ENCODE data around the gene GPR156. TPM values are rescaled to one million over a fixed set of nuclear protein-coding genes. Genes with fewer than 3 reads are reported as not detected.

GPR156 gene
- total RNA-seq, 1 donor from 2014 or later: not detected

- intact Hi-C loops (cut with DNase I): loop anchor here (5.0 kb wide), 2 partner anchors 50 to 255 kb away; no protein-coding TSS in a partner anchor
- DNase-seq (ENCODE audit: missing footprints) (no peak), ATAC-seq (peak; percentile 32)
These were observed 137.8 kb downstream of the GPR156 start for GRCh38 chr3:120147072-120147871.

DNA sequence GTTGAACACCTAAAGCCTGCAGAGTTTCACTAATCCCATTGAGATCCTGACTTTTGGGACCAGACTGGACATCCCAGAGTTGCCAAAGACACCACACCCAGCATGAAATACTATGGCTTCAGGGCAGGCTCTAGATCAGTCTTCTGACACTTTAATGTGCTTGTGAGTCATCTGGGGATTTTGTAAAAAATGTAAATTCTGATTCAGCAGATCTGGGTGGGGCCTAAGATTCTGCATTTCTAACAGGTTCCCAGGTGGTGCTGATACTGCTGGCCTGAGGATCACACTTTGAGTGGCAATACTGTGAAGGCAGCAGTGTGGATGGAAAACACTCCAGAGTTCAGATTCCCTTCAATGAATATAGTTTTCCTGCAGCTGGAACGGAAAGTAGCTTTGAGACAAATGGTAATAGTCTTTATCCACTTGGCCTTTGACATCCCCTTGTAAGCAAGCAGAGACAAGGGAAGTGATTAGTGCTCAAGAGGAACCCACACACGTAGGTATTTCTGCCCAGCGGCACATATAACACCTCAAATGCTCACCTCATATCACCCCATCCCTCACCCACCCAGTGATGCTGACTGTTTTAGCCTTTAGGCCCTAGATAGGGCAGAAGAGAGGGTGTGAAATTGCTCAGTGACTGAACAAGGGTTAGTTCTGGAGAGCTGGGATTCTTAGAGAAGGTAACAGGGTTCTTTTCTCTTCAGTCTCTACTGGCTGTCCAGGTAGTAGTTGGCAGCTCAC is 139.3 kb downstream of the GPR156 start:
- intact Hi-C loops (cut with DNase I): loop anchor here (5.0 kb wide), 2 partner anchors 48 to 253 kb away; no protein-coding TSS in a partner anchor
- DNase-seq (ENCODE audit: missing footprints) (no peak), ATAC-seq (no peak)

GRCh38 chr3:120144267-120144666 is 140.8 kb downstream of the GPR156 start:
- DNase-seq (ENCODE audit: missing footprints) (no peak), ATAC-seq (peak; percentile 50)
- intact Hi-C loops (cut with DNase I): no loop called here

DNA sequence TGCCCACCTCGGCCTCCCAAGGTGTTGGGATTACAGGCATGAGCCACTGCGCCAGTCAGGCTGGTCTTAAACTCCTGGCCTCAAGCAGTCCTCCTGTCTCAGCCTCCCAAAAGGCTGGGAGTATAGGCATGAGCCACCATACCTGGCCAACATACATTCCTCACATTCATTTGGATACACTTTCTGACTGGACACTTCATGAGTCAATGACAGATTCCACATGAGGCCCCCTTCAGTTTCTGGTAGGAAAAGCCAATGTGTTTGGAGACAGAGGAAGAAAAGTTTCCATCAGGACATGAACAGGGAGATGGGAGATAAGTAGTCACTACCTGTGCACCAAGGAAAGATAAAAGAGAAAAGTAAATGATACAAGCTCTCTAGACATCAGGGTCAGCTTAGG is 141.3 kb downstream of the GPR156 start:
- DNase-seq (ENCODE audit: missing footprints) (no peak), ATAC-seq (no peak)

DNA sequence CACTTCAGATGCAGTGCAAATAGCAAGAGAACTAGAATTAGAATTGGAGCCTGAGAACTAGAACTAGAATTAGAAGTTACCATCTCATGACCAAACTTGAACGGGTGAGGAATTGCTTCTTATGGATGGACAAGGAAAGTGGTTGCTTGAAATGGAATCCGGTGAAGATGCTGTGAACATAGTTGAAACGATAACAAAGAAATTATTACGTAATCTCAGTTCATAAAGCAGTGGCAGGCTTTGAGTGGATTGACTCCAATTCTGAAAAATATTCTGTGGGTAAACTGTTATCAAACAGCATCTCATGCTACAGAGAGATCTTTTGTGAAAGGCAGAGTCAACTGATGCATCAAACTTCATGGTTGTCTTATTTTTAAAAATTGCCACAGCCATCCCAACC is 142.8 kb downstream of the GPR156 start:
- ATAC-seq (no peak), DNase-seq (ENCODE audit: missing footprints) (no peak)
- intact Hi-C loops (cut with DNase I): no loop called here

More for the DNA sequence above, 141.3 kb downstream of the GPR156 start:
- intact Hi-C loops (cut with DNase I): no loop called here

GRCh38 chr3:120140098-120140742 is 144.8 kb downstream of the GPR156 start:
- ATAC-seq (no peak), DNase-seq (ENCODE audit: missing footprints) (no peak)
- intact Hi-C loops (cut with DNase I): no loop called here

GRCh38 chr3:120139140-120139539 is 145.9 kb downstream of the GPR156 start:
- no peak for ATAC-seq
- no peak for DNase-seq (ENCODE audit: missing footprints)
- intact Hi-C loops (cut with DNase I): no loop called here

GRCh38 chr3:120137548-120137947 is 147.5 kb downstream of the GPR156 start:
- ATAC-seq: no peak
- intact Hi-C loops (cut with DNase I): no loop called here
- DNase-seq (ENCODE audit: missing footprints): no peak

- intact Hi-C loops (cut with DNase I): no loop called here
- ATAC-seq (no peak), DNase-seq (ENCODE audit: missing footprints) (no peak)
These were observed 154.4 kb downstream of the GPR156 start for GRCh38 chr3:120130656-120131055.

- DNase-seq (ENCODE audit: missing footprints) (no peak), ATAC-seq (no peak)
- intact Hi-C loops (cut with DNase I): no loop called here
These were observed 155.1 kb downstream of the GPR156 start for GRCh38 chr3:120129718-120130513.

DNA sequence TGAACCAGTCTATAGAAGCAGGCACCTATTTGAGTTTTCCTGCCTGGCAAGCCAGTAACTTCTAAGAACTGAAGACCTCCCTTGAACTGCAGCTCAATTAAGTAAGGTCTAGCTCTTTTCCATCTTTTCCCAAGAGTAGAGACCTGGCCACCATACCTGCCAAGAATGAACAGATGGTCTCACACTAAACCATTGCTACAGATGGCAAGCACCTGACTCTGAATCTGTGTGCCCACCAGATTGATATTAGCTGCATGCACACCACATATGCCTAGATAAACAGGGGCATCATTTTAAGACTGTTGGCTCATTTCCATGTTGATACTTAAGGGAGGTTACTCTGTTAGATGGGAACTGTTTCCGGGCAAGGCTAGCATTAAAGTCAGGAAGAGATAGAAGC is 156.0 kb downstream of the GPR156 start:
- DNase-seq (ENCODE audit: missing footprints): no peak
- ATAC-seq: no peak

DNA sequence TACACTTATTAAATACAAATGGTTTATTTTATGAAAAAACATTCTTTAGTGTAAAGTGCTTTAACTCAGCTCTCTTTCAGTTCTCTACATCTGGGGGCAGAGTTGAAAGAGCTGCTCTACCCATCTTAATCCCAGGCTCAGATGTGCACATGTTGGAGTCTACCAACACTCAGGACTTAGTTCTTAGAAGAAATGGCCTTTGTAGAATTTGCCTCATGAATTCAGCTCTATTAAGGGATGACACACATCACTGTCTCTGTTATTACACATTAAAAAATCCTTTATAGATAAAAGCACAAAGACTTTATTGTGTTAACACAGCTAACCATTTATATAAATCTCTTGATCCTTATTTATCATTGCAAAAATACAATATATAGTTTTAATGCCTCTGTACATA is 159.0 kb downstream of the GPR156 start:
- DNase-seq (ENCODE audit: missing footprints) (no peak), ATAC-seq (no peak)
- intact Hi-C loops (cut with DNase I): no loop called here

More for the DNA sequence above, 156.0 kb downstream of the GPR156 start:
- intact Hi-C loops (cut with DNase I): no loop called here

GRCh38 chr3:120119846-120120510 is 165.0 kb downstream of the GPR156 start:
- DNase-seq (ENCODE audit: missing footprints) (no peak), ATAC-seq (no peak)
- intact Hi-C loops (cut with DNase I): no loop called here

Other genes with a start within 250 kb of the GPR156 start
- 40.0 TPM for gene GSK3B, start 190.8 kb downstream of the GPR156 start, total RNA-seq
- gene LRRC58, start 64.1 kb upstream of the GPR156 start, total RNA-seq: 8.7 TPM
- 217 TPM for gene FSTL1, start 165.8 kb upstream of the GPR156 start, total RNA-seq